ENCODE measurements around the gene PRPF40A.
"Not testable (repeated sequence)": the region's sequence is repeated elsewhere in the genome, so short reads cannot be mapped to it uniquely, and the experiment has no call there.

DNA sequence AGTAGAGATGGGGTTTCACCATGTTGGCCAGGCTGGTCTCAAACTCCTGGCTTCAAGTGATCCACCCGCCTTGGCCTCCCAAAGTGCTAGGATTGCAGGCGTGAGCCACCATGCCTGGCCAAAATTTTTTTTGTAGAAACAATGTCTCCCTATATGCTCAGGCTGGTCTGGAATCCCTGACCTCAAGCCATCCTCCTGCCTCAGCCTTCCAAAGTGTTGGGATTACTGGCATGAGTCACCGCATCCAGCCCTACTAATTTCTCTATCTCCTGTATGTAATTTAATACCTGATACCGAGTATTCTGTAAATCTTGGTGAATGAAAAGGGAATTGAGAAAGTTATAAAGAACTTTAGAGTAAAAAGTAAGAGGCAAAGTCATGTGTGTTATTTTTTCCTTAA is 30.5 kb upstream of the PRPF40A start:
- TF ChIP-seq, protein P1, sequence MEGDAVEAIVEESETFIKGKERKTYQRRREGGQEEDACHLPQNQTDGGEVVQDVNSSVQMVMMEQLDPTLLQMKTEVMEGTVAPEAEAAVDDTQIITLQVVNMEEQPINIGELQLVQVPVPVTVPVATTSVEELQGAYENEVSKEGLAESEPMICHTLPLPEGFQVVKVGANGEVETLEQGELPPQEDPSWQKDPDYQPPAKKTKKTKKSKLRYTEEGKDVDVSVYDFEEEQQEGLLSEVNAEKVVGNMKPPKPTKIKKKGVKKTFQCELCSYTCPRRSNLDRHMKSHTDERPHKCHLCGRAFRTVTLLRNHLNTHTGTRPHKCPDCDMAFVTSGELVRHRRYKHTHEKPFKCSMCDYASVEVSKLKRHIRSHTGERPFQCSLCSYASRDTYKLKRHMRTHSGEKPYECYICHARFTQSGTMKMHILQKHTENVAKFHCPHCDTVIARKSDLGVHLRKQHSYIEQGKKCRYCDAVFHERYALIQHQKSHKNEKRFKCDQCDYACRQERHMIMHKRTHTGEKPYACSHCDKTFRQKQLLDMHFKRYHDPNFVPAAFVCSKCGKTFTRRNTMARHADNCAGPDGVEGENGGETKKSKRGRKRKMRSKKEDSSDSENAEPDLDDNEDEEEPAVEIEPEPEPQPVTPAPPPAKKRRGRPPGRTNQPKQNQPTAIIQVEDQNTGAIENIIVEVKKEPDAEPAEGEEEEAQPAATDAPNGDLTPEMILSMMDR (IDR thresholded peaks at IDR 0.05; ENCODE audit: insufficient read depth, low read length): not testable (repeated sequence)
- not testable (repeated sequence) for TF ChIP-seq SPI1 (IDR thresholded peaks at IDR 0.05; ENCODE audit: borderline replicate concordance, low read depth); POLR2AphosphoS5 (IDR thresholded peaks at IDR 0.05; ENCODE audit: low read depth)
